Mononuclear cell (primary cell): ENCODE measurements around the gene NEO1. TPM values are rescaled to one million over a fixed set of nuclear protein-coding genes. Genes with fewer than 3 reads are reported as not detected.
"Not testable (repeated sequence)": the region's sequence is repeated elsewhere in the genome, so short reads cannot be mapped to it uniquely, and the experiment has no call there.

Experiments used
- H3K27me3 ChIP-seq: 2 replicates; pipeline ENCODE4 v1.6.0; 2011; ENCODE audit warnings: low read length, control low read depth; ENCODE audit not compliant: insufficient read depth
- H3K4me1 ChIP-seq: 2 replicates; pipeline ENCODE4 v1.5.1; 2011; ENCODE audit warnings: mild to moderate bottlenecking, low read length, control low read depth; ENCODE audit not compliant: insufficient read depth
- H3K4me3 ChIP-seq: 2 replicates; pipeline ENCODE4 v1.5.1; 2011; ENCODE audit warnings: mild to moderate bottlenecking, low read length, moderate library complexity
- H3K9me3 ChIP-seq: 2 replicates; pipeline ENCODE4 v1.5.1; 2011; ENCODE audit warnings: low read depth, mild to moderate bottlenecking, control low read depth, low read length
- total RNA-seq: library from RNA; depleted of rRNA; stranded (reverse); fragments of >200 nt; gene quantifications from one replicate; pipeline ENCODE4 v1.2.3, GENCODE V29; 2012

NEO1 gene
- total RNA-seq, 1 donor = 9.6 TPM

DNA sequence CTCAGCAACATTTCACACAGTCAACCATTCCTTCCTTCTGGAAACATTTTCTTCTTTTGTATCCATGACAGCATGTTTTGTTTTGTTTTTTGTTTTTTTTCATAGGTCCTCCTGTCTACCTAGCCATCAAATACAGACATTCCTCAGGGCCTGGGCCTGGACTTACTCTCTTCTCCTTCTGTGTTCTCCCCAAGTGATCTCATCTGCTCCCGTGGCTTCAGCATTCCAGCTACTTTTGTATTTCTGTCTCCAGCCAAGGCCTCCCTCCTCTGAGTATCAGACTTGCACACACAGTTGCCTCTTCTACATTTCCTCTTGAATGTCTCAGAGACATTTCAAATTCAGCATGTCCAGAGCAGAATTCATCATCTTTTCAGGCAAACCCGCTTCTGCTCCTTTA, 234.0 kb downstream of the NEO1 start:
- peaks cover 50% of the 10 kb centered on the region for H3K4me1 ChIP-seq
- H3K4me3 ChIP-seq = no peak overlapping the region

DNA sequence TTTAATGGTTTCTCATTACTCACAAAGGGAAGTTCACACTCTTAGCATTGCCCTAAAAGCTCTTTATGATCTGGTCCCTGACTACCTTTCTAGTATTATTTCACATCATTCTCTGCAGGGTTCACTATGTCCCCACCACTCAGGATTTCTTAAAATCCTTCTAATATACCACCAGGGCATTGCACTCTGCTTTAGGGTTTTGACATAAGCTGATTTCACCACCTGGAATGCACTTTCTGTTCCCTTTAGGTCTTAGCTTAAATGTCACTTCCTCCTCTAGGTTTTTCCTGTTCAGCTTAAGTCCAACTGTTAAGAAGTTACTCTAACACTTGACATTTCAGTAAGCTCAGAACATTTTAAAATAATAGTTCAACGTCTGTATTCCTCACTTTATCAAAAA, 234.8 kb downstream of the NEO1 start:
- H3K4me3 ChIP-seq = no peak overlapping the region
- peaks cover 50% of the 10 kb centered on the region for H3K4me1 ChIP-seq
- H3K27me3 ChIP-seq = no peaks in the 10 kb centered on the region
- no peaks in the 10 kb centered on the region for H3K9me3 ChIP-seq

More for the DNA sequence above, 234.0 kb downstream of the NEO1 start:
- H3K9me3 ChIP-seq = no peaks in the 10 kb centered on the region
- no peaks in the 10 kb centered on the region for H3K27me3 ChIP-seq

DNA sequence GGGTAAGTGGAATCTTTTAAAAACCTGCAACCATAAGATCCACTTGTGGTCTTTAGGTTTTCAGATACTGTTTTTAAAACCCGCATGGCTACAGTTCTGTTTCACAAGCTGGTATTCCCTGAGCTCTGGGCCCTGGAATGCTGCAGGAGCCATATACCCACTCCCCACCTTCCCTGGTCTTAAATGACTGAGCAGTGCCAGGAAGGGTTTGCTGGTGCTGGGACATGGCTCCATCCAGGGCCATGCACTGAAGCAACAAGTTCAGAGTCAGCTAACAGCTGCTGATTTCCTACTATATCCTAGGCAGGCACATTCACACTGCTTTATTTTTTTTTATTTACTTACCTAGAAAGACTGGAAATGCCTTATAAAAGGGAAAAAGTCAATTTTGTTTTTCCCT, 239.2 kb downstream of the NEO1 start:
- Histone ChIP-seq H3K4me3 (no peak overlapping the region), H3K9me3 (no peaks in the 10 kb centered on the region), H3K4me1 (peaks cover 59% of the 10 kb centered on the region), H3K27me3 (no peaks in the 10 kb centered on the region)

DNA sequence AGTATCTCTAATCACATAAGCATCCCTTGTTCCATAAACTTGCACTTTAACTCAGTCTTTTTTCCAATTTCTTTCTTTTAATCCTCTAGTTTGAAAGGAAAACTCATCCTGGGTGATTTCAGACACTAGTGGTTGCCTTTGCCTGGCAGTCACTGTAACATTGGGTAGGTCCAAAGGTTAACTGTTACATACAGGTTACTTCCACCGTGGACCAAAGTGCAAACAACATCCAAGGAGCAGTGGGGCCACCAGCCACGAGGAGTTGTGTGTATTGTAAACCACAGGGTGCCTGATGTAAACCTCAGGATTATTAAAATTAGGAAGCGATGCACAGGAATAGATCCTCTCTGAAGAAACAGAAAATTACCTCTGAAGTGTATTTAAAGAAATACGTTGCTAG, 241.5 kb downstream of the NEO1 start:
- peaks cover 58% of the 10 kb centered on the region for H3K4me1 ChIP-seq
- H3K9me3 ChIP-seq = no peaks in the 10 kb centered on the region
- H3K4me3 ChIP-seq = no peak overlapping the region
- H3K27me3 ChIP-seq = no peaks in the 10 kb centered on the region

DNA sequence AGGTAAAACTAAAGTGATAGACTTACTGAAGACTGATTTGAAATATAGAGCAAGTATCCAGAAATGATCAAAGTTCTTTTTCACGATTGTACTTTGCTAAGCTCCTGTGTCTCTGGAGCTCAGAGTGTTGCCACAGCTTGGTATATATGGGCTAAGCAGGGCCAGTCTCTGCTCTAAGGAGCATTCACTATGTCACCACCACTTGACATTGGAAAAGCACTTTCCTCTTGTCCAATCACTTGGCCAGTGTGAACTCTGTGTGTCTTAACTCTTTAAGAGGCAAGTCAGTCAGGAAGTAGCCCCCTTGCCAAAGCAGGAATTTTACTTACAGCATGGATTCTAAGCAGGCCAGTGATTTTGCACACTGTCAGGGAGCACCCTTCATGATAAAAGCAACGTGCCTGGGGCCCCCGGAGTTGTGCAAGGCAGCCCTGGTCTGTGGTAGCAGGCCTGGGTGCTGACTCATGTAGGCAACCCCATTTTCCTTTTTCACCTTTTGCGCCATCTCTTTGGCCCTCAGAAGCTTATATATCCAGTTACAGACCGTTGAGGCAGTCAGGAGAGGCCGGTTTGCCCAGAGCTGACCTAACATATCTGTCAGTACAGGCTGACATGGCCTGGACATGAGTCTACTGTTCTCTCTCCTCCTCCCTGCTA, 243.5 kb downstream of the NEO1 start:
- Histone ChIP-seq H3K9me3 (no peaks in the 10 kb centered on the region), H3K4me1 (peaks cover 49% of the 10 kb centered on the region), H3K27me3 (no peaks in the 10 kb centered on the region), H3K4me3 (no peak overlapping the region)

DNA sequence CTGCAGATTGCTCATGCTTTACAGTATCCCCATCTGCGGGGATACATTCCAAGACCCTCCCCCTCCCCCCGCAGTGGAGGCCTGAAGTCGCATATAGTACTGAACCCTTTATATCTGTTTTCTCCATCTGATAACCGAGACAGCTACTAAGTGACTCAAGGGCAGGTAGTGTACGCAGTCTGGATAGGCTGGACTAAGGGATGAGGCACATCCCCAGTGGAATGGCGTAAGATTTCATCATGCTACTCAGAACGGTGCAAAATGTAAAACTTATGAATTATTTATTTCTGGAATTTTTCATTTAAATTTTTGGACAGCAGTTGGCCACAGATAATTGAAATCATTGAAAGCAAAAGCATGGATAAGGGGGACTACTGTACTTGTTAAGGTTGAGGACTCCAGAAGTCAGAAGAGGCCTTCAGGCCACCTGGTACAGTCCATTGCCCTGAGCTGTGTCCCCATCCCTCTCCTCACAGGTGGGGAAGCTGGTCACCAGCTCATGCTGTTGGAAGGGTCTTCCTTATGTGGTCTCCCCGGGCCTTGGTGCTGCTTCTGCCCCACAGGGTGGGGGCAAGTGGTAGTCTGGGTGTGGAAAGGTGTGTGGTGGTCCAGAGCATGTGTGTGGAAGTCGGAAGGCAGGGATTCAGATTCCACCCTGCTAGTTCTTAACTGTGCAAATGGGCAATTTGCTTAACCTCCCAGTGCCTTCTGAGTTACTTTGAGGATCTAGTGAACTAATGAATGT, 244.5 kb downstream of the NEO1 start:
- Histone ChIP-seq H3K4me3 (no peak overlapping the region), H3K27me3 (no peaks in the 10 kb centered on the region), H3K4me1 (peaks cover 49% of the 10 kb centered on the region), H3K9me3 (no peaks in the 10 kb centered on the region)

DNA sequence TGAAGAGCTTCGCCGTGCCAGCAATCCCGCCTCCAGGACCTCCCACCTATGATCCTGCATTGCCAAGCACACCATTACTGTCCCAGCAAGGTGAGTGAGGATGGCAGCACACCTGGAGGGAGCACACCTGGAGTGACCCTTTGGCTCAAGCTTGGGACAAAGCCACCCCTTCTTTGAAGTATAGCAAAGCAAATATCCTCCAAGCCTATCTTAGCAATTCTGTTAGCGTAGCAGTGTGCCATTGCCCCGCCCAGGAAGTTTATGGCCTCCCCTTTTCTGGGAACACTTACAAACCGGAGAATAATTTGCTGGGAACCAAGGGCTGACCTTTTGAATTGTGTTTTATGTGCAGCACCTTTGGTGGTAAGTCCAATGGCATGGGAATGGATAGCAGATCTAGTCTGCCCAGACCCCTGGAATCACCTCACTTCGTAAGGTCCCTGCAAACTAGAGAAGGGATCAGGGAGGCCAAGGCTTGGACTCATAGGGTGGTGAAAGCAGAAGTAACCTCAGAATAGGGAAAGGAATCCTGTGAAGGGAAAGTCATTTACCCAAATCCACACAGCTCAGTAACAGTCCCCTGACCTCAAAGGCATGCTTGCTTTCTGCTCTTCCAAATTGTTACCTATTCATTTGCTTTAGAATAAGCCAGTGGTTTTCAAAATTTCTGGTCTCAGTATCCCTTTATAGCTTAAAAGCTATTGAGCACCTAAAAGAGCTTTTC, 246.4 kb downstream of the NEO1 start:
- no peak overlapping the region for H3K4me3 ChIP-seq
- H3K4me1 ChIP-seq = peaks cover 56% of the 10 kb centered on the region
- H3K27me3 ChIP-seq = no peaks in the 10 kb centered on the region
- H3K9me3 ChIP-seq = no peaks in the 10 kb centered on the region

DNA sequence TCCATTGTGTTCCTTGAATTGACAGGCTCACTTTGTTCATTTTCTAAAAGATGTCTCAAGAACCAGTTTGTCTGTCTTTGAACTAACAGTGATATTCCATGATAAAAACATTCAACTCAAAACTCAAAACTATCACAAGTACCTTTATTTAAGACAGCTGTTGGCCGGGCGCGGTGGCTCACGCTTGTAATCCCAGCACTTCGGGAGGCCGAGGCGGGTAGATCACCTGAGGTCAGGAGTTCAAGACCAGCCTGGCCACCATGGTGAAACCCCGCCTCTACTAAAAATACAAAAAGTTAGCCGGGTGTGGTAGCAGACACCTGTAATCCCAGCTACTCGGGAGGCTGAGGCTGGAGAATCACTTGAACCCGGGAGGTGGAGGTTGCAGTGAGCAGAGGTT, 248.0 kb downstream of the NEO1 start:
- H3K4me1 ChIP-seq = peaks cover 61% of the 10 kb centered on the region
- not testable (repeated sequence) for H3K4me3 ChIP-seq, H3K27me3 ChIP-seq, H3K9me3 ChIP-seq

DNA sequence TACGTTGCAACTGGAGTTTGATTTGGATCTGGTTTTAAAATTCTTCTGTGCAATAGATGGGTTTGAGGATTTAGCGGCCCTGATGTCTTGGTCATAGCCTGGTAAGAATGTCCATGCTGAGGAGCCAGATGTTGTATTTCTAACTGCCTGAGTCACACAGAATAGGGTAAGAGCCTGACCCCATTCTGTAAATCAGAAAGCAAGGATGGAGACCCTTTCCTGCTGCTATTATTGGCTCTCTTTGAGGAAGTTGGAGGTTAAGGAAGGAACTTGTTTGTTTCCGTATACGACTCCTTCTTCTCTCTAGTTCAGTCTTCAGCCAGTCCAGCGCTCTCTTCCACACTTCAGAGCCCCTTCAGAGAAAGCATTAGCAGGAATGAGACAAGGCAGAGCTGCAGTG, 251.4 kb downstream of the NEO1 start:
- peaks cover 32% of the 10 kb centered on the region for H3K4me1 ChIP-seq

DNA sequence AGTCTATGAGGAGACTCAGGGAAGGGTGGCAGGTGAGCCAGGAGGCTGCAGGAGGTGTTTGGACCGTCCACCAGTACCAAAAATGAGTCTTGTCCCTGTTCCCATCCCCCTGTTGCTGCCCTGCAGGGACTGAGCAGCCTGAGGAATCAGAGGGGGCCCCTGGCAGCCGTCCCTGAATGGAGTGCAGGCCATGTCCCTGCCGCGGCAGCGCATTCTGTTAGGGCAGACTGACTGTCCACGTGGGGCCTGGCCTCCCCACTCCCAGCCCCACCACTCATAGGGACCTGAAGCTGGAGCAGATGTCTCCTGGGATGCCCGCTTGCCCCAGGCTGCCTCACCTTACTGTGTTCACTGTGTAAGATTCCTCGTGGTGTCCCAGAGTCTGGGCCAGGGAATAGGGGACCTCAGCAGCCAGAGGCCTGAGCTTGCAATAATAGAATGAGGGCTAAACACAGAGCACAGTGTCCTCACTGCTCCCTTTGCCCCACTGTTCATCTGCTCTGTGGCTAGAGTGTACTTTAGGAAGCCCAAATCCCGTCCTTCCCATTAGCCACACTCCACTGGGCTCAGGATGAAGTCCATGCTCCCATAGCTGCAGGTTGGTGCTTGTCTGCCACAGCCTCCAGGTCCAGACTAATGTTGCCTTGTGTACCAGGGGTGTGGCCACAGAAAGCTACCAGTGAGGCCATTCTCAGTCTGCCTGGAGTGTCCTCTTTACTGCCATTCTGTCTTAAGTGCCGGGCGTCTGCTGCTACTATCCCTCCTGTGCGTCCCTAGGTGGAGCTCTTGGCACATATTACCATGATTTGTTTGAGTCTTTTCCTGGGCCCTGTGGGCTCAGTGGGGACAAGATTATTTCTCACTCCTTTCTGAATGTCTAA, 253.3 kb downstream of the NEO1 start:
- peaks cover 27% of the 10 kb centered on the region for H3K4me1 ChIP-seq
- no peaks in the 10 kb centered on the region for H3K27me3 ChIP-seq
- no peak overlapping the region for H3K4me3 ChIP-seq
- H3K9me3 ChIP-seq = no peaks in the 10 kb centered on the region

More for the DNA sequence above, 251.4 kb downstream of the NEO1 start:
- Histone ChIP-seq H3K9me3 (no peaks in the 10 kb centered on the region), H3K4me3 (no peak overlapping the region), H3K27me3 (no peaks in the 10 kb centered on the region)

DNA sequence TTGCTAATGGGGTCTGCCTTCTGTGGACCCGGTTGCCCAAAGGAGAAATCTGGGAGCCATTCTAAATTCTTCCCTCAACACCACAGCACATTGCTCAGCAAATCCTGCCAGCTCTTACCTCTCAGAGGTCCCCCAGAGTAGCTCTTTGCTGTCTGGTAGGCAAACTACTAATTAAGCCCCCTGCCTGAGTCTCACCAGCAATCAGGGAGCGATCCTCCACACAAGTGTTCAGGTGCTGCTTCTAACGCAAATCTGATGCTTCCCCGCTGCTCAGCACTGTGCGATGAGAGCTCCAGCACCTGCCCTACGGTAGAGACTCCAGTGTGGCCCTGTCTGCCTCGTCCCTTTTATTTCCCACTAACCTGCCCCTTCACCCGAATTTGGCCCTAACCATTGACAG, 256.0 kb downstream of the NEO1 start:
- H3K9me3 ChIP-seq = no peaks in the 10 kb centered on the region
- H3K4me1 ChIP-seq = peaks cover 20% of the 10 kb centered on the region
- no peaks in the 10 kb centered on the region for H3K27me3 ChIP-seq
- H3K4me3 ChIP-seq = no peak overlapping the region

DNA sequence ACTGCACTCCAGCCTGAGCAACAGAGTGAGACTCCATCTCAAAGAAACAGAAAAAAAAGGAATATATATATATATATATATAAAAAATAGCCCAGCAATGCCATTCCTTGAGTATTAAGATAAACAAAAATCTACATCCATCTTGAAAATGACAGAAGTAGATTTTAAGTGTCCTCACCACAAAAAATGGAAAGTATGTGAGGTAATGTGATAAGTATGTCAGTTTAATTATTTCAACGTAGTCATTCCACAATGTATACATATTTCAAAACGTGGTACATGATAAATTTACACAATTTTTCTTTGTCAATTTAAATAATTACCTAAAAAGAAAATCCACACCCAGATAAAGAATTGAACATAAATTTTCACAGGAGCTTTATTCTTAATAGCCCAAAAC, 261.6 kb downstream of the NEO1 start:
- no peaks in the 10 kb centered on the region for H3K9me3 ChIP-seq
- no peaks in the 10 kb centered on the region for H3K4me1 ChIP-seq
- H3K27me3 ChIP-seq = no peaks in the 10 kb centered on the region
- H3K4me3 ChIP-seq = no peak overlapping the region

DNA sequence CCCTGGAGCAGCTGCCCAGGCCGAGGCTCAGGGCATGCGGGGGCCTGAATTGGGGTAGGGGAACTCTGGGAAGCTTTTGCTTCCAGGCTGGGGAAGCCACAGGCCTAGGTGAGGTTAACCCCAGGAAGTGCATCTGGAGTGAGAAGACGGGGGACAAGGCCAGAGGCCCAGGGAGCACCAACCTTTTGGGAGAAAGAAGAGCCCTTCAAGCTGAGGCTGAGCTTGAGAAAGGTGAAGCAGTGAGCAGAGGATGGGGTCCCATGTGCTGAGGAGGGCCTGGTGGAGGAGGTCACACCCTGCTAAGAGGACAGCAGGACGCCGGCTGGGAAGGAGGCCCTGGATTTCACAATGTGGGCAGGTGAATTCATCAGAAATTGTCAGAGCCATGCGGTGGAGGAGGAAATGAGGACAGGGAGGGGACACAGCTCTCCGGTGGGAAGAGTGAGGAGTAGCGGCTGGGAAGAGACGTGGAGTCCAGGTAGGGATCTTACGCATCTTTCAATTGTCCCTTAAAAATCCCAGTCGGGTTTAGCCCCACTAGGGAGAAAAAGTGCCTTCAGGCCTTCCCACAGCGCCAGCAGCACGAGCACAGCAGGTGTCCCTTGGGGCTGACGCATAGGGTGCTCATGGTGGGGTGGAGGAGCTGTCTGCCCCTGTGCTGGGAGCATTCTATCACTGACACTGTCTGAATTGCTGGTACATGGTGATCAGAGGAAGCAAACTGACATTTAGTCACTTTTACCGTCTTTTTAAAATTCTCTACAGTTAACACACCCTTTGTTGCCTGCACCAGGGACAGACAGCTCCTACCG, 265.6 kb downstream of the NEO1 start:
- no peaks in the 10 kb centered on the region for H3K4me1 ChIP-seq
- H3K27me3 ChIP-seq = no peaks in the 10 kb centered on the region
- no peak overlapping the region for H3K4me3 ChIP-seq
- H3K9me3 ChIP-seq = no peaks in the 10 kb centered on the region
